HL-60/S4 (cell line): Measurements from ENCODE around the gene BFSP2.

ENCODE experiments used
- in situ Hi-C: fragments of 300-500 bp; cut with MboI; formaldehyde crosslinking; loops from 2 replicates; pipeline ENCODE4 v1.14.3; 2022; ENCODE audit warnings: low sequenced_read_pairs

The BFSP2 gene

GRCh38 chr3:133474251-133474801, 74.5 kb downstream of the BFSP2 start:
- in situ Hi-C loops, result no loop called here

DNA sequence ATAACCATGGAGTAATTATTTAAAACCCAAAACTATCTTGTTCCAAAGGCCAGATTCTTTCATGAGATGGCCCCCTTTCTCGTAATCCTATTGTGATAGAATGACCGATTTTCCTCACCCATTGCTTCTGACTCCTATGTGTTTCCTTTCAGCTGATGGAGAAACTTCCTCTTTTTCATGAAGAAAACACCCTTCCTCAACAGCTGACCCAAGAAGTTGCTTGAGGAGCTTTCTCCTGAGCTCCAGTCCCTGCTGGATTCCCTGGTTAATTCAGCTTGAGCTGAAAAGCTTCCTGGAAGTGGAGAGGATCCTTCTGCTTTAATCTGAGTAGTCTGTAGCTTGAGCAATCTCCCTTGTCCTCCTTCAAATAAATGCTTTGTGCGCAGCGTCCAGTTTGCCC, 75.0 kb downstream of the BFSP2 start:
- in situ Hi-C loops, result loop anchor here (25.0 kb wide), 1 partner anchor 437 kb away; no protein-coding TSS in a partner anchor

DNA sequence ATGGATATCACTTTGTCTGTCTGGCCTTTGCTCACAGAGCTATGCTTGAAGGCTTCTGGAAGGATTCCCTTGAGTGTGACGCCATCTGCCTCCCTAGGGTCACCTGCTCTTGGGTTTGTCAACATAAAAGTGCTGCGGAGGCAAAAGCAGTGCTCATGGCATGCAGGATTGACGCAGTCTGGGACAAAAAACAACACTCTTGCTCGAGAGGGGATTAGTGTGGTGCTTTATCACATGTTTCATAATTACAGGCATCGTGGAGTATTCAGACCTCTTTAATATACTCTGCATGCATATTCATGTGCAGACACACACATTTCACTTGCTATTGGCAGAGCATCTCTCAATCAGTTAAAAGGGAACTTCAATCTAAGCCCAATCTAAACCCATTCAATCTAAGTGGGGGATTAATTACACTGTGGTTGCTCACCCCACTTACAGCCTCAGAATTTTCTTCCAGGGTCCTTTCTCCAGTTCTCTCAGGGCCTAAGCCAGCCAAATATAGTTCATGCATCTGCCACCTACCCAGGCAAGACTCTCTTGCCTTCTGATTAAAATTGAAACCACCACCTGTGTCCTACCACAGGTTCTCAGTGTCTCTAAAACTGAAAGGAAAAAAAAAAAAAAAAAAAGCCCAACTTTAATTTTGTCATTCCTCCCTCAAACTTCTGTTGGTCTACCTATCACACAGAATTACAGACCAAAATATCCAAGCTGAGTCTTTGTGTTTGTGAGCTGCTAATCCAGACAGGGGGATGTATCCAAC, 75.6 kb downstream of the BFSP2 start:
- in situ Hi-C loops, result loop anchor here (25.0 kb wide), 1 partner anchor 437 kb away; no protein-coding TSS in a partner anchor

DNA sequence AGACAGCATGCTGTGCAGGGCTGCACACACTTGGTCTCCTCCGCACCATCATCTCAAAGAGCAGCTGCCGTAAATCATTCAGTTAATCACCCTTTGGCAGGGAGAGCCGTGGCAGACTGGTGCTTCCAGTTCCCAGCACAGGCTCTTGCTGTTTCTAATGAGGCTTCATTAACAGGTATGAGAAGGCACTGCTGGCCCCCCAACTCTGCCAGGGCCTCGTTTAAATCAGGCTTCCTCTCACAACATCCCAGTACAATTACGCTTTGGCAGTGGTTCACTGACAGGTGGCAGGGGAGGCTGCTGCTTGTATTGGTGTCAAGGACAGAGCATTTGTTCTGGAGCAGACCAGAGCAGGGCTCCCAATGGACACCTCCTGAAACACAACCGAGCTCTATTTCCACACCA, 77.1 kb downstream of the BFSP2 start:
- in situ Hi-C loops, result loop anchor here (25.0 kb wide), 1 partner anchor 435 kb away; no protein-coding TSS in a partner anchor

DNA sequence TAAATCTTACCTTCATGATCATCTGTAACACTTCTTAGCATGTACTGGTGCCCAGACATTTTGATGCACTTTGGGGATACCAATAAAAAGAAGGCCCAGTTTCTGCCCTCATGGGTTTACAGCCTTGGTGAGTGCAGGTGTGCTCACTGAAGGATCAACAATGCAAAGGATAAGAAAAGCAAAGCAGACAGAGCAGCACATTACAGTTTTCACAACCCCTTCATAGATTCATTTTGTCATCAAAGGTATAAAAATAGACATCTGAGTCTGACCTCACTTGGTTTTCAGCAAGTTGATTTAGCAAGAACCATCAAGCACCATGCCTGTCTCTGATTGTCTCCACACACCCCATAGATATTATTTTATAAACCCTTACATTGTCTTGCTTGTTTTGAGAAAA, 77.6 kb downstream of the BFSP2 start:
- in situ Hi-C loops, result loop anchor here (25.0 kb wide), 1 partner anchor 435 kb away; no protein-coding TSS in a partner anchor

- in situ Hi-C loops, result loop anchor here (25.0 kb wide), 1 partner anchor 434 kb away; no protein-coding TSS in a partner anchor
Measured at GRCh38 chr3:133478624-133479023, 78.8 kb downstream of the BFSP2 start.

- in situ Hi-C loops, result loop anchor here (25.0 kb wide), 1 partner anchor 433 kb away; no protein-coding TSS in a partner anchor
Measured at GRCh38 chr3:133479401-133479800, 79.5 kb downstream of the BFSP2 start.

GRCh38 chr3:133479895-133480669, 80.2 kb downstream of the BFSP2 start:
- in situ Hi-C loops, result loop anchor here (10.0 to 25.0 kb wide), 2 partner anchors 115 to 432 kb away; no protein-coding TSS in a partner anchor

DNA sequence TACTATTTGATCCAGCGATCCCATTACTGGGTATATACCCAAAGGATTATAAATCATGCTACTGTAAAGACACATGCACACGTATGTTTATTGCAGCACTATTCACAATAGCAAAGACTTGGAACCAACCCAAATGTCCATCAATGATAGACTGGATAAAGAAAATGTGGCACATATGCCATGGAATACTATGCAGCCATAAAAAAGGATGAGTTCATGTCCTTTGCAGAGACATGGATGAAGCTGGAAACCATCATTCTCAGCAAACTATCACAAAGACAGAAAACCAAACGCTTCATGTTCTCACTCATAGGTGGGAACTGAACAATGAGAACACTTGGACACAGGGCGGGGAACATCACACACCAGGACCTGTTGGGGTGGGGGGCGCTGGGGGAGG, 82.6 kb downstream of the BFSP2 start:
- in situ Hi-C loops, result loop anchor here (10.0 to 25.0 kb wide), 2 partner anchors 112 to 430 kb away; no protein-coding TSS in a partner anchor

GRCh38 chr3:133486658-133487057, 86.8 kb downstream of the BFSP2 start:
- in situ Hi-C loops, result loop anchor here (10.0 to 25.0 kb wide), 2 partner anchors 108 to 426 kb away; no protein-coding TSS in a partner anchor

GRCh38 chr3:133487204-133487603, 87.3 kb downstream of the BFSP2 start:
- in situ Hi-C loops, result loop anchor here (10.0 to 25.0 kb wide), 2 partner anchors 108 to 425 kb away; no protein-coding TSS in a partner anchor

GRCh38 chr3:133487920-133488540, 88.2 kb downstream of the BFSP2 start:
- in situ Hi-C loops, result loop anchor here (10.0 to 25.0 kb wide), 2 partner anchors 107 to 424 kb away; no protein-coding TSS in a partner anchor

- in situ Hi-C loops, result loop anchor here (10.0 to 25.0 kb wide), 2 partner anchors 106 to 423 kb away; no protein-coding TSS in a partner anchor
Measured at GRCh38 chr3:133488785-133489367, 89.0 kb downstream of the BFSP2 start.

- in situ Hi-C loops, result loop anchor here (10.0 to 25.0 kb wide), 2 partner anchors 105 to 423 kb away; no protein-coding TSS in a partner anchor
Measured at GRCh38 chr3:133489466-133490085, 89.7 kb downstream of the BFSP2 start.

- in situ Hi-C loops, result loop anchor here (25.0 kb wide), 1 partner anchor 422 kb away; no protein-coding TSS in a partner anchor
Measured at GRCh38 chr3:133490468-133491351, 90.9 kb downstream of the BFSP2 start.

GRCh38 chr3:133491481-133492059, 91.7 kb downstream of the BFSP2 start:
- in situ Hi-C loops, result loop anchor here (25.0 kb wide), 1 partner anchor 421 kb away; no protein-coding TSS in a partner anchor

DNA sequence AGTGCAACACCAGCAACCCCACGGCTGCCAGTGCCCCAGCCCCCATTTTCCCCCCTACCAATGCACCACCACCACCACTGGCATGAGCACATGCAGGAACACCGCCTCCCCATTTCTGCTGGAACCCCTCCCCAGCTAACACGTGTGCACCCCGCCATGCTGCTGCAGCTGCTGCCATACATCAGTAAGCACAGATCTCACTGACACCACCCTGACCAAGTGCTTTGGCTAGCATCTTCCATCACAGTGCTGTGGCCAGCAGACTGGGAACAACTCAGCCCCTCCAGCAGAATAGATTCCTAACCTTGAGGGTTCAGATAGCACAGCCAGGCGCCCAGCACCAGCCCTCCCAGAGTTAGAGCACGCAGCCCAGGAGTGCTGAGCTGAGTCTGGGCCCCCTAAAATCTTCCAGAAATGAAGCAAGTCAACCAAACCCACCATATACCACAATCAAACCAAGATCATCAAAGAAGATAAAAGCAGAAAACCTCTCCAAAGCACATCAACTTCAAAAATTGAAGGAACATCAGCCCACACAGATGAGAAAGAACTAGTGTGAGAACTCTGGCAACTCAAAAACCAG, 92.4 kb downstream of the BFSP2 start:
- in situ Hi-C loops, result loop anchor here (25.0 kb wide), 1 partner anchor 420 kb away; no protein-coding TSS in a partner anchor
